GM20000 (cell line): Measurements from ENCODE around the gene COL13A1.

Experiments used
- DNase-seq: peaks from one replicate; pipeline ENCODE4 v3.0.0; 2012; ENCODE audit warnings: low spot score
- CTCF ChIP-seq: IDR thresholded peaks from 2 replicates; pipeline ENCODE4 v1.5.1; 2012; ENCODE audit warnings: mild to moderate bottlenecking, control low read depth; ENCODE audit errors: extremely low read depth, missing control alignments

Gene COL13A1

GRCh38 chr10:69845574-69846292, 44.0 kb downstream of the COL13A1 start:
- no peak for TF ChIP-seq CTCF
- no peak for DNase-seq

- no peak for TF ChIP-seq CTCF
- no peak for DNase-seq
These were observed 44.7 kb downstream of the COL13A1 start for GRCh38 chr10:69846293-69846921.

- DNase-seq: no peak
These were observed 45.8 kb downstream of the COL13A1 start for GRCh38 chr10:69847458-69847857.

GRCh38 chr10:69847883-69848282, 46.2 kb downstream of the COL13A1 start:
- no peak for TF ChIP-seq CTCF
- no peak for DNase-seq

More at GRCh38 chr10:69847458-69847857, 45.8 kb downstream of the COL13A1 start:
- no peak for TF ChIP-seq CTCF

- no peak for DNase-seq
- no peak for TF ChIP-seq CTCF
These were observed 46.7 kb downstream of the COL13A1 start for GRCh38 chr10:69848454-69848853.

- TF ChIP-seq CTCF: no peak
- no peak for DNase-seq
These were observed 48.1 kb downstream of the COL13A1 start for GRCh38 chr10:69849825-69850224.

- no peak for TF ChIP-seq CTCF
- DNase-seq: no peak
These were observed 48.7 kb downstream of the COL13A1 start for GRCh38 chr10:69850440-69850839.
